ENCODE measurements around the gene SFMBT2.
"Not testable (repeated sequence)": the region's sequence is repeated elsewhere in the genome, so short reads cannot be mapped to it uniquely, and the experiment has no call there.

The SFMBT2 gene

DNA sequence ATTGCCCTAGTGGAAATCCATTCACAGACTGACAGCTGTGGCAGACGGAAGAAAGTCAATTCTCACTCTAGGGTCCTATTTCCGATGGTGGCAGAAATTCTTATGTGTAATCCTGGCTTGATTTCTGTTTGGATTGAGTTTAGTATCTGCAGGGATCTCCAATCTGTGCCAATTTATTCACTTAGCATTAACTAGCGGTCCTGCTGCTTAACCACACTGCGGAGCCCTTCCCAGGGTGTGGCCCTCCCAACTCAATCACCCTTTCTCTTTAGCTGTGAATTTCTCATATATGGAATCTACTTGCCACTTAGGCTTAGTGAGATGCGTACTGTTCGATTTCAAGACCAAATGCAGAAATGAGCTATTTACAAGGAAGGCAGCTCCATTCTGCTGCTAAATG lies 215.7 kb downstream of the SFMBT2 start:
- no peak for DNase-seq (ENCODE audit: low read depth)
- no peak overlapping the region for H3K4me3 ChIP-seq (replicated peaks; ENCODE audit: low read depth, low read length)
- TF ChIP-seq, protein P1, sequence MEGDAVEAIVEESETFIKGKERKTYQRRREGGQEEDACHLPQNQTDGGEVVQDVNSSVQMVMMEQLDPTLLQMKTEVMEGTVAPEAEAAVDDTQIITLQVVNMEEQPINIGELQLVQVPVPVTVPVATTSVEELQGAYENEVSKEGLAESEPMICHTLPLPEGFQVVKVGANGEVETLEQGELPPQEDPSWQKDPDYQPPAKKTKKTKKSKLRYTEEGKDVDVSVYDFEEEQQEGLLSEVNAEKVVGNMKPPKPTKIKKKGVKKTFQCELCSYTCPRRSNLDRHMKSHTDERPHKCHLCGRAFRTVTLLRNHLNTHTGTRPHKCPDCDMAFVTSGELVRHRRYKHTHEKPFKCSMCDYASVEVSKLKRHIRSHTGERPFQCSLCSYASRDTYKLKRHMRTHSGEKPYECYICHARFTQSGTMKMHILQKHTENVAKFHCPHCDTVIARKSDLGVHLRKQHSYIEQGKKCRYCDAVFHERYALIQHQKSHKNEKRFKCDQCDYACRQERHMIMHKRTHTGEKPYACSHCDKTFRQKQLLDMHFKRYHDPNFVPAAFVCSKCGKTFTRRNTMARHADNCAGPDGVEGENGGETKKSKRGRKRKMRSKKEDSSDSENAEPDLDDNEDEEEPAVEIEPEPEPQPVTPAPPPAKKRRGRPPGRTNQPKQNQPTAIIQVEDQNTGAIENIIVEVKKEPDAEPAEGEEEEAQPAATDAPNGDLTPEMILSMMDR (IDR thresholded peaks at IDR 0.05; ENCODE audit: low read length, missing control alignments): no peak

DNA sequence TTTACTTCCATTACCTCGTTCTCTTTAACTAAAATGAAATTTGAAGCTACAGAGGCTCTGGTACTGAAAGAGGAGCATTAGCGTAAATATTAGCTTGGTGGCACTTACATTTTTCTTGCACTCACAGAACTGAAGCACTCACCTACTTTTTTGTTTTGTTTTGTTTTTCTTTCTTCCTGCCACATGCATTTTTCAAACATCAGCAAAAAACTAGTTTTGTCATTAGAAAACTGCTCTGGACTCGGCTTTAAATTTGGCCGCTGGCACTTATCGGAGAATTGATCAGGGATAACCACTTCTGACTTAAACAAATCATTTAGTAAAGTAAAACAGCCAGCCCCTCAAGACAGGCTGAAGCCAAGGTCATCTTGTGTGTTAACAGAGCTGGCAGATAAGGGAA lies 216.3 kb downstream of the SFMBT2 start:
- TF ChIP-seq, protein P1 (IDR thresholded peaks at IDR 0.05; ENCODE audit: low read length, missing control alignments): no peak
- H3K4me3 ChIP-seq (replicated peaks; ENCODE audit: low read depth, low read length): no peak overlapping the region
- DNase-seq (ENCODE audit: low read depth): no peak

DNA sequence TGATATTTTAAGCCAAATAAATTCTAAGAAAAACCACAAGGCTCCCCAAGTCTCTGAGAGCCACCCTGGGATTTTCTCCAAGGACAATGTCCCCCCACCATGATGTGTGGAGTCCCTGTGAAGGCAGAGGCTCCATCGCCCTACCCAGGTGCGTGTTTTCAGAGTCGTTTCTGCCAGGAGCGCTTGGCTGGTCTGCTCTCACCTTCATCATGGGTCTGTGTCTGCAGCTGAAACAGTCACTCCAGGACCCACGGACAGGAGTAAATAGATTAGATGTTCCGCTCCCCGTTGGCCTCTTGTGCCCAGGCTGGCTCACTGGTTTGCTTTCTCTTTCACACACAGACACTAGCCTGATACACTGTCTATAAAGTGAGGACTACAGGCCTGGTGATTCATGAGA lies 217.5 kb downstream of the SFMBT2 start:
- TF ChIP-seq, protein P1 (IDR thresholded peaks at IDR 0.05; ENCODE audit: low read length, missing control alignments): no peak
- DNase-seq (ENCODE audit: low read depth): no peak
- no peak overlapping the region for H3K4me3 ChIP-seq (replicated peaks; ENCODE audit: low read depth, low read length)

DNA sequence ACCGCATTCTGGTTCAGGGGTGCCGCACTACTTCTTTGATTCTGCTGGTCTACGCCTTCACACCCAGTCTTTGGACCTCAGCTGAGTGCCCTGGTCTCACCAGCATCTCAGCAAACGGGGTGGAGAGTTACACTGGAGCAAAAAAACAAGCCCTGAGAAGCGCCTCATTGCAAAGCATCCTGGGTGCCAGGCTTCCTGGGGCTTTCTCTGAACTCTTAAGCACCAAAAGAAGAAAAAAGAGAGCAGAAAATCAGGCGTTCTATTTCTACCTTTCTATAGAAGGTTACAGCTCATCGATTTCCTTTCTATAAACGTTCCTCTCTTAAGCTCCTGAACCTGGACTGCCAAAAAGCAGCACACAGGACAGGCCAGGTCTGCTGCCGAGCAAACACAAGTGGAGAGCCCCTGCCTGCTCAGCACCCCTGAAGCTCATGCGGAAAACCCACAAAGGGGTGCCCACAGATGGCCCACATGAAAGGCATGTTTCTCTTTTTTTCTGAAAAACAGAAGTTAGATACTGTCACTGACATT lies 217.9 kb downstream of the SFMBT2 start:
- TF ChIP-seq, protein P1 (IDR thresholded peaks at IDR 0.05; ENCODE audit: low read length, missing control alignments): no peak
- no peak for DNase-seq (ENCODE audit: low read depth)

DNA sequence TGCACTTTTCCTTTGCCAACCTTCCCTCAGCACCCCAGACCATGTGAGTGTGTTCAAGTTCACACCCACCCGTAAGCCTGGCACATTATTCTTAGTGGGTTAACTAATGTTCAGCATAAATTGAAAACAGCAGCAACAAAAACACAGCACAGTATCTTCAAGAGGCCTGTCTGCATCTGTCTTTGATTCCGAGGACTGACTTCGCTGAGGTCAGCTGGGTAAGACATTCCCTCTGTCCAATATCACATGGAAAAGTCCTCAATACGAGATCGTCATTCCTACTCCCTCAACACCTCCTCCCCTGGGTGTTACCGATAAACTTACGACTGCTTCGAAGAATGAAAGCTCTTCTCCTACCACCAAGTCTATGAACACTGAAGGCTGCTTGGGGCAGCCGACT lies 218.8 kb downstream of the SFMBT2 start:
- no peak for DNase-seq (ENCODE audit: low read depth)
- H3K4me3 ChIP-seq (replicated peaks; ENCODE audit: low read depth, low read length): no peak overlapping the region
- TF ChIP-seq, protein P1 (IDR thresholded peaks at IDR 0.05; ENCODE audit: low read length, missing control alignments): no peak

More for the DNA sequence above, 217.9 kb downstream of the SFMBT2 start:
- H3K4me3 ChIP-seq (replicated peaks; ENCODE audit: low read depth, low read length): no peak overlapping the region

DNA sequence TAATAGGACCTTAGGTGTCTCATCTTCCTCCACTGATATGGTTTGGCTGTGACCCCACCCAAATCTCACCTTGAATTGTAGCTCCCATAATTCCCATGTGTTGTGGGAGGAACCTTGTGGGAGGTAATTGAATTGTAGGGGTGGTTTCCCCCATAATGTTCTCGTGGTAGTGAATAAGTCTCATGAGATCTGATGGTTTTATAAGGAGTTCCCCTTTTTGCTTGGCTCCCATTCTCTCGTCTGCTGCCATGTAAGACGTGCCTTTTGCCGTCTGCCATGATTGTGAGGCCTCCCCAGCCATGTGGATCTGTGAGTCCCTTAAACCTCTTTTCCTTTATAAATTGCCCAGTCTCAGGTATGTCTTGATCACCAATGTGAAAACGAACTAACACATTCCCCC lies 220.1 kb downstream of the SFMBT2 start:
- H3K4me3 ChIP-seq (replicated peaks; ENCODE audit: low read depth, low read length); DNase-seq (ENCODE audit: low read depth): not testable (repeated sequence)

DNA sequence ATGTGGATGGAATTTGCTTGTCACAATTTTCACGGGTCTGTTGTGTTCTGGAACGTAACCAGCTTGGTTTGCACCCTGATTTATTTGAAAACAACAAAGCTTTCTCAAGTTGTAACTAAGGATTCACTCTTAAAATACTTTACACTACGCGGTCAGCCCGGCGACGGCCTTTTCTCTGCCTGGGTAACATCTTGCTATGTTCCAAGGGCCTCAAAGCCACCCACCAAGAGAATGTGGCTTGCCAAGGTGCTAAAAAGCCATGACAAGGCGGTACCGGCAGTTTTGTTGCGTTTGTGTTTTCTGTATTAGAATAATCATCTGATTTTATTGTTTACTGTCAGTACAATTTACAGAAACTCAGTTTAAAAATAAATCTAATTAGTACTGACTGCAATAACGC lies 220.9 kb downstream of the SFMBT2 start:
- no peak for DNase-seq (ENCODE audit: low read depth)
- TF ChIP-seq, protein P1 (IDR thresholded peaks at IDR 0.05; ENCODE audit: low read length, missing control alignments): no peak
- H3K4me3 ChIP-seq (replicated peaks; ENCODE audit: low read depth, low read length): no peak overlapping the region

Data from fibroblast of pulmonary artery (primary cell).